ENCODE results near the gene TMEM131L. TPM values are rescaled to one million over a fixed set of nuclear protein-coding genes. Genes with fewer than 3 reads are reported as not detected.
"Not testable (repeated sequence)": the region's sequence is repeated elsewhere in the genome, so short reads cannot be mapped to it uniquely, and the experiment has no call there.

Gene TMEM131L
- total RNA-seq, 1 donor = 9.0 TPM

- Histone ChIP-seq H3K4me3 (ENCODE audit: insufficient read depth, low read length) (no peak overlapping the region), H4K20me1 (ENCODE audit: insufficient read depth, low read length) (no peaks in the 10 kb centered on the region), H3K36me3 (ENCODE audit: insufficient read depth, low read length) (peaks cover 24% of the 10 kb centered on the region), H3K9me3 (ENCODE audit: low read depth, low read length) (no peaks in the 10 kb centered on the region), H3K27ac (ENCODE audit: low read depth, low read length) (no peak overlapping the region), H3K27me3 (ENCODE audit: insufficient read depth, low read length) (no peaks in the 10 kb centered on the region), H3K4me2 (ENCODE audit: insufficient read depth, low read length) (no peak overlapping the region), H3K4me1 (ENCODE audit: insufficient read depth, low read length) (no peaks in the 10 kb centered on the region), H2AFZ (ENCODE audit: low read length) (no peak overlapping the region), H3K79me2 (ENCODE audit: insufficient read depth, low read length) (no peaks in the 10 kb centered on the region)
- TF ChIP-seq CTCF (IDR thresholded peaks at IDR 0.05; ENCODE audit: extremely low read depth, low read depth, low read length) = no peak
- DNase-seq (ENCODE audit: insufficient read length, low spot score, missing footprints) = no peak
These were observed 136.6 kb downstream of the TMEM131L start for GRCh38 chr4:153602758-153603157.

- Histone ChIP-seq H3K79me2 (ENCODE audit: insufficient read depth, low read length) (no peaks in the 10 kb centered on the region), H3K36me3 (ENCODE audit: insufficient read depth, low read length) (peaks cover 24% of the 10 kb centered on the region), H3K4me3 (ENCODE audit: insufficient read depth, low read length) (no peak overlapping the region), H3K27me3 (ENCODE audit: insufficient read depth, low read length) (no peaks in the 10 kb centered on the region), H2AFZ (ENCODE audit: low read length) (no peak overlapping the region), H3K27ac (ENCODE audit: low read depth, low read length) (no peak overlapping the region), H3K9me3 (ENCODE audit: low read depth, low read length) (no peaks in the 10 kb centered on the region), H3K4me2 (ENCODE audit: insufficient read depth, low read length) (no peak overlapping the region), H4K20me1 (ENCODE audit: insufficient read depth, low read length) (no peaks in the 10 kb centered on the region), H3K4me1 (ENCODE audit: insufficient read depth, low read length) (no peaks in the 10 kb centered on the region)
- TF ChIP-seq CTCF (IDR thresholded peaks at IDR 0.05; ENCODE audit: extremely low read depth, low read depth, low read length) = no peak
- DNase-seq (ENCODE audit: insufficient read length, low spot score, missing footprints) = no peak
These were observed 137.1 kb downstream of the TMEM131L start for GRCh38 chr4:153603258-153603657.

GRCh38 chr4:153603835-153604234 lies 137.7 kb downstream of the TMEM131L start:
- no peak overlapping the region for H3K4me3 ChIP-seq (ENCODE audit: insufficient read depth, low read length)
- H3K4me2 ChIP-seq (ENCODE audit: insufficient read depth, low read length) = no peak overlapping the region
- H4K20me1 ChIP-seq (ENCODE audit: insufficient read depth, low read length) = no peaks in the 10 kb centered on the region
- no peak for DNase-seq (ENCODE audit: insufficient read length, low spot score, missing footprints)
- H3K27ac ChIP-seq (ENCODE audit: low read depth, low read length) = no peak overlapping the region
- no peaks in the 10 kb centered on the region for H3K27me3 ChIP-seq (ENCODE audit: insufficient read depth, low read length)
- no peak overlapping the region for H2AFZ ChIP-seq (ENCODE audit: low read length)
- no peaks in the 10 kb centered on the region for H3K79me2 ChIP-seq (ENCODE audit: insufficient read depth, low read length)
- TF ChIP-seq CTCF (IDR thresholded peaks at IDR 0.05; ENCODE audit: extremely low read depth, low read depth, low read length) = no peak
- no peaks in the 10 kb centered on the region for H3K4me1 ChIP-seq (ENCODE audit: insufficient read depth, low read length)
- peaks cover 24% of the 10 kb centered on the region for H3K36me3 ChIP-seq (ENCODE audit: insufficient read depth, low read length)
- no peaks in the 10 kb centered on the region for H3K9me3 ChIP-seq (ENCODE audit: low read depth, low read length)

GRCh38 chr4:153609070-153609469 lies 142.9 kb downstream of the TMEM131L start:
- H3K9me3 ChIP-seq (ENCODE audit: low read depth, low read length); H3K27ac ChIP-seq (ENCODE audit: low read depth, low read length); H3K4me1 ChIP-seq (ENCODE audit: insufficient read depth, low read length); H3K4me2 ChIP-seq (ENCODE audit: insufficient read depth, low read length); H3K4me3 ChIP-seq (ENCODE audit: insufficient read depth, low read length); H4K20me1 ChIP-seq (ENCODE audit: insufficient read depth, low read length); H3K36me3 ChIP-seq (ENCODE audit: insufficient read depth, low read length); H2AFZ ChIP-seq (ENCODE audit: low read length); DNase-seq (ENCODE audit: insufficient read length, low spot score, missing footprints); H3K27me3 ChIP-seq (ENCODE audit: insufficient read depth, low read length); H3K79me2 ChIP-seq (ENCODE audit: insufficient read depth, low read length): not testable (repeated sequence)
